Measurements from ENCODE around the gene CREB3L4. TPM values are rescaled to one million over a fixed set of nuclear protein-coding genes. Genes with fewer than 3 reads are reported as not detected.
A peak's percentile ranks its signal among the peaks of the same experiment; 100 is the strongest.

CREB3L4 gene
- total and polyA plus RNA-seq, 2 of the 13 experiments (the other 11 are each of a cell fraction or from before 2014, with no cell fraction given) = 9.9 to 18.7 TPM

- TF ChIP-seq PAXIP1 (CRISPR knock-in tag; conservative IDR thresholded peaks at IDR 0.05) (peak; percentile 94), THRA (CRISPR knock-in tag; IDR thresholded peaks at IDR 0.05; ENCODE audit: borderline replicate concordance) (peak; percentile 73; the same call in 1 of the 2 replicates), ZNF350 (CRISPR knock-in tag; IDR thresholded peaks at IDR 0.05; ENCODE audit: borderline replicate concordance, low read depth) (peak; percentile 54; the same call in 1 of the 2 replicates), ZBTB26 (CRISPR knock-in tag; IDR thresholded peaks at IDR 0.05; ENCODE audit: borderline replicate concordance) (no peak), ZNF20 (CRISPR knock-in tag; IDR thresholded peaks at IDR 0.05) (no peak), ONECUT2 (CRISPR knock-in tag; IDR thresholded peaks at IDR 0.05) (no peak), ZNF574 (CRISPR knock-in tag; IDR thresholded peaks at IDR 0.05) (peak; percentile 76), HNF4G (IDR thresholded peaks at IDR 0.05; ENCODE audit: borderline replicate concordance, low read depth, low read length) (peak; percentile 76), HNF4G (CRISPR knock-in tag; IDR thresholded peaks at IDR 0.05; ENCODE audit: borderline replicate concordance, low read depth) (0 out of 2 replicates have a peak, but pooled peaks have one; percentile 73), CC2D1A (CRISPR knock-in tag; IDR thresholded peaks at IDR 0.05) (no peak), FOXO1 (CRISPR knock-in tag; IDR thresholded peaks at IDR 0.05) (peak; percentile 64), NR2F6 (IDR thresholded peaks at IDR 0.05) (0 out of 2 replicates have a peak, but pooled peaks have one; percentile 24), NR2F6 (CRISPR knock-in tag; IDR thresholded peaks at IDR 0.05) (peak; percentile 56; the same call in 1 of the 2 replicates), ZNF687 (CRISPR knock-in tag; IDR thresholded peaks at IDR 0.05) (peak; percentile 63), NR2C2 (CRISPR knock-in tag; IDR thresholded peaks at IDR 0.05; ENCODE audit: borderline replicate concordance) (no peak)
Observed at GRCh38 chr1:153953859-153954365, 13.8 kb upstream of the CREB3L4 start (continued).

All from HepG2 (cell line).